ENCODE data around the gene SPATA2. TPM values are rescaled to one million over a fixed set of nuclear protein-coding genes. Genes with fewer than 3 reads are reported as not detected.

SPATA2 gene
- total RNA-seq, 1 experiment from 2014 or later = 0.56 TPM

DNA sequence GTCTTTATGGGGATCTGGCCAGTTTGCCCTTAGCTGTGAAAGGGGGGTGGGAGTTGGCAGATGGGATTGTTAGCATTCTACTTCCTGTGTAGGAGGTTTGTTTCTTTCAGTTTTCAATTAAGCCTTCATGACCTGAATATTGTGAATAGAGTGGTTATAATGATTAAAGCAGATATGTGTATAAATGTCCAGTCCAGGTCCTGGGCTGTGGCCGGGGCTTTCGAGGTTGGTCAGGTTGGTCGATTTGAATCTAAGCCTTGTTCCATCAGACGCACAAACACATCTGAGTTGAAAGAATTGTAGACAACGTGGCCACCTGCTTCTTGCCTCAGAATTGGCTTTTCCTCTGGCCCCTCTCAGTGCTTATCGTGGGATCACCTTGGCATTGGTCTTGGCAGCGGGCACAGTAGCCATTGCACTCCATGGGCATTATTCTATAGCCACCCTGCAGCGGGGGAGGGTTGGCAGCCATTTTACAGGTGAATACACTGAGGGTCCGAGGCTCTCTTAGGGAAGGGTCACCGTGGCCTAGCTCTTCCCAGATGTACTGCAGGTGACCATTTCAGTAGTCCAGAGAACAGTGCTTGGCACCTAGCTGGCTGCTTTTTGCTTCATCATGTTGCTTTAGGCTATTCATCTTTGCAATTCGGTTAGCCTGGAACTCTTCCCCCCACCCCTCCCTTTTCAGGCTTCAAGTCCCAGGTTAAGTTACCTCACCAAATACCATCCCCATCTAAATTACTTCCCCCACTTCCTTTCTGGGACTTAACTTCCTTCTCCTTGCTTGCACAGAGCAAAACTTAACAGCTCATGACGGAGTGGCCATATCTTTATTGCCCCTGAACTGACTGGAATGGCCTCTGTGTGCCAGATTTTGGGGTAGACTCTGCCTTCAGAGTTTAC lies 21.9 kb upstream of the SPATA2 start:
- Histone ChIP-seq H3K4me3 (peak overlapping the region; percentile 99), H3K36me3 (peaks cover 49% of the 10 kb centered on the region), H3K27me3 (no peaks in the 10 kb centered on the region), H3K9me3 (no peaks in the 10 kb centered on the region)
- no peak for DNase-seq

DNA sequence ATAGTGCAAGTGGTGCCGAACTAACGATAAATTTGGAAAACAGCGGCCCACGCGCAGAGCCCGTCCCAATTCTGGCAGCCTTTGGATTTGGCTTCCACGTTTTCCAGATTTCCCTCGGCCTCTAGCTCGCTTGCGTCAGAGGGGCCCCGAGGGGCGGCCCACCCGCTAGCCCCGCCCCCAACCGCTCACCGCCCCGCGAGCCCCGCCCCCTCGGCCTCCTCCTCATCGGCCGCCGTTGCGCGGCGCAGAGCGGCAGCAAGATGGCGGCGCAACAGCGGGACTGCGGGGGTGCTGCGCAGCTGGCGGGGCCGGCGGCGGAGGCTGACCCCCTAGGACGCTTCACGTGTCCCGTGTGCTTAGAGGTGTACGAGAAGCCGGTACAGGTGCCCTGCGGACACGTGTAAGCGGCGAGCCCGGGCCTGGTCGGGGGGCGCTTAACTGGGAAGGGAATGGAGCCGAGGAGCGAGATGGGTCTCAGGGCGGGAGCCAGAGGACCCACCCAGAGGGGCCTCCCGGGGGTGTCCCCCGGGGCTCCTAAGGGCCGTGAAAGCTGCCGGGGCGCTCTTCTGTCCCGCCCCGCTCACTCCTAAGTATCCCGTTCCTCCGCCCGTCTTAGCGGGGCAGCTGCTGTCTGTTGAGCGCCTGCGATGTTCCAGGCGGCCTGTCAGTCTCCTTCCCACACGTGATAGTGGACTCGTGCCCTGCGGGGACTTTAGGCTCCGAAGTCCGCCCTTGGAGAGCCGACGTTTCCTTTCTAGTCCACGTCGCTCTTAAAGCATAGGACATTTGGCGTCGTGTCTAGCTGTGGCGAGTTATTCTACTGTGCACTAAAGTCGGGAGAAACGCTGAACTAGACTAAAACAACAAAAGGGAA lies 21.1 kb upstream of the SPATA2 start, which contains the start of gene RNF114:
TSS of gene RNF114 (plus strand) at position 245 of the 874 bp plus-strand sequence. CDS start at position 261, 16 bp downstream.
- H3K9me3 ChIP-seq = no peaks in the 10 kb centered on the region
- H3K4me3 ChIP-seq = peak within 1 kb of the TSS; percentile 99
- no peaks in the 10 kb centered on the region for H3K27me3 ChIP-seq
- H3K36me3 ChIP-seq = peaks cover 40% of the 10 kb centered on the region
- peak; percentile 89 for DNase-seq

DNA sequence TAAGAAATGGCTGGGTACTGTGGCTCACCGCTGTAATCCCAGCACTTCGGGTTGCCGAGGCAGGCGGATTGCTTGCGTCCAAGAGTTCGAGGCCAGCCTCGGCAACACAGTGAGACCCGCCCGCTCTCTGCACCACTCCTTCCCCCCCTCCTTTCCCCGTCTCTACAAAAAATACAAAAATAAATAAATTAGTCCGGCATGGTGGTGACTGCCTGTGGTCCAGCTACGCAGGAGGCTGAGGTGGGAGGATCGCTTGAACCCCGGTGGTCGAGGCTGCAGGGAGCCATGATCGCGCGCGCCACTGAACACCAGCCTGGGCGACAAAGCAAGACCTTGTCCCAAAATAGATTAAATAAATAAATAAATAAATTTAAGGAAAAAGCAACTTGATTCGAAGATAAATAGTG lies 20.4 kb upstream of the SPATA2 start:
- Histone ChIP-seq H3K27me3 (no peaks in the 10 kb centered on the region), H3K4me3 (peak overlapping the region; percentile 99), H3K9me3 (no peaks in the 10 kb centered on the region), H3K36me3 (peaks cover 34% of the 10 kb centered on the region)
- DNase-seq = no peak

DNA sequence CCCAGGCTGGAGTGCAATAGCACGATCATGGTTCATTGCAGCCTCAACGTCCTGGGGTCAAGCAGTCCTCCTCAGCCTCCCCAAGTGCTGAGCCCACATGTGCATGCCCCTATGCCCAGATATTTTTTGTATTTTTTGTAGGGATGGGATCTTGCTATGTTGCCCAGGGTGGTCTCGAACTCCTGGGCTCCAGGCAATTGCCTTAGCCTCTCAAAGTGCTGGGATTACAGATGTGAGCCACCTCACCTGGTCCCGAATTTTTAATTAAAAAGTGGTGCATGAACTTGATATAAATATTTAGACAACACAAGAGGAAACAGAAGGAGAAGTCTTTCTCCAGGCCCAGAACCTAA lies 13.8 kb upstream of the SPATA2 start:
- Histone ChIP-seq H3K9me3 (no peaks in the 10 kb centered on the region), H3K36me3 (no peaks in the 10 kb centered on the region), H3K4me3 (no peak overlapping the region), H3K27me3 (no peaks in the 10 kb centered on the region)
- DNase-seq = no peak

DNA sequence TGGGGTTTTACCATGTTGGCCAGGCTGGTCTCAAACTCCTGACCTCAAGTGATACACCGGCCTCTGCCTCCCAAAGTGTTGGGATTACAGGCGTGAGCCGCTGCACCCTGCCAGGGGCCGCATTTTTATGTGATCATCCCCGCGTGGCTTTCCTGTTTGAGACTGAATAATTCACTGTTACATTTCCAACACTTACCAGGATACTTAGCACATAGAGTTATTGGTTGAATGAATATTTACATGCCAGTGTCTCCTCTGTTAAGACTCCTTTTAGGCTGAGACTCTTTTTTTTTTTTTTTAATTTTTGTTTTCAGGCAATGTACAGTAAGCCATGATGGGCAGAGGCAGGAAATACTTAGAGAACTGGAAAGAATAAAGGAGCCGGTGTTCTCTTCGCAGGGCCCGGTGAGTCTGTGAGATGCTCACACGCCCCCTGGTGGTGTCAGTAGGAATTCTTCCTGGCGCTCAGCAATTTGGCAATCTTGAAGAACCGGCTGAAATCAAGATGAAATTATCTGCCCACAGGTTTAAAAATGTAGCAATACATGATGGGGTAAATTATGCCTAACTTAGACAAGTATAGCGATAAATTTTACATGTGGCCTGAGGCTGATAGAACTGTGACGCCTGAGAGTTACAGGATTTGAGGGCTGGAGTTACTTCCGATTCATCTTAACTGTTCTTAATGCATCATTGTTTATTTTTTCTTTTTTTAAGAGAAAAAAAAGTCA lies 13.2 kb upstream of the SPATA2 start:
- DNase-seq = peak; percentile 75
- no peaks in the 10 kb centered on the region for H3K9me3 ChIP-seq
- H3K36me3 ChIP-seq = no peaks in the 10 kb centered on the region
- no peak overlapping the region for H3K4me3 ChIP-seq
- H3K27me3 ChIP-seq = no peaks in the 10 kb centered on the region

DNA sequence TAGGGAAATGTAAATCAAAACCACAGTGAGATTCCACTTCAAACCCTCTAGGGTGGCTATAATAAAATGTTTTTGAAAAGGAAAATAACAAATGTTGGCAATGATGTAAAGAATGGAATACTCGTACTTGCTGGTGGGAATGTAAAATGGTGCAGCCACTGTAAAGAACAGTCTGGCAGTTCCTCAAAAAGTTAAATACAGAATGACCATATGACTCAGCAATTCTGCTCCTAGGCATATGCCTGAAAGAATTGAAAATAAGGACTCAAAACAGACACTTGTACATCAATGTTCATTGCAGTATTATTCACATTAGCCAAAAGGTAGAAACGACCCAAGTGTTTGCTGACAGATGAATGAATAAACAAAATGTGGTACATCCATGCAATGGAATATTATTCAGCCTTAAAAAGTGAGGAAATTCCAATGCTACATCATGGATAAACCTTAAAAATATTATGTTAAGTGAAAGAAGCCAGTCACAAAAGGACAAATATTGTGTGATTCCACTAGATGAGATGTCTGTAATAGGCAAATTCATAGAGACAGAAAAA lies 10.6 kb upstream of the SPATA2 start:
- H3K4me3 ChIP-seq = no peak overlapping the region
- H3K9me3 ChIP-seq = no peaks in the 10 kb centered on the region
- no peaks in the 10 kb centered on the region for H3K27me3 ChIP-seq
- H3K36me3 ChIP-seq = no peaks in the 10 kb centered on the region
- no peak for DNase-seq

DNA sequence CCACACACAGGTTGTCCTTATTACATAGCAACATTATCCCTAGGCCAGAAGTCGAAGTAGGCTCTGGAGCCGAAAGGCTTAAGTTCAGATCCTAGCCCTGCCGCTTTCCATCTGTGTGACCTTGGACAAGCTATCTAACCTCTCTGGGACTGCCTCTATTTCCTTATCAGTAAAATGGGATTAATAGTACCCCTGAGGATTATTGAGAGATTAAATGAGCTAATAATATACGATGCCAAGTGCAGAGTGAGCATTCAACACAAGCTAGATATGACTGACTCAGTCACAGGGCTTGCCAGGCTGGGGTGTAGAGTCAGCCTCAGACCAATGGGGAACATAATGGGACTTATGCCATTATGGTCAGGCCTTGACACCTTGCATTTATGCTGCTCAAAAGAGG lies 8.9 kb upstream of the SPATA2 start:
- no peak overlapping the region for H3K4me3 ChIP-seq
- H3K27me3 ChIP-seq = no peaks in the 10 kb centered on the region
- no peaks in the 10 kb centered on the region for H3K36me3 ChIP-seq
- peak; percentile 50 for DNase-seq
- H3K9me3 ChIP-seq = no peaks in the 10 kb centered on the region

DNA sequence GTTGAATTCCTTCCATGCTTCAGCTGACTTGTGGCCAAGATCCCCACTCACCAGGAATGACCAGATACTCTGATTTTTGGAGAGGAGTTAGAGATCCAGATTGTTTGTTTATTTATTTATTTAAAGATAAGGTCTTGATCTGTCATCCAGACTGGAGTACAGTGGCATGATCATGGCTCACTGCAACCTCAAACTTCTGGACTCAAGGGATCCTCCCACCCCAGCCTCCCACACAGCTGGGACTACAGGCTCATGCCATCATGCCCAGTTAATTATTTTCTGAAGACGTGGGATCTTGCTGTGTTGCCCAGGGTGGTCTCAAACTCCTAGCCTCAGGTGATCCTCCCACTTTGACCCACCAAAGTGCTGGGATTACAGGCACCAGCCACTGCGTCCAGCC lies 4.1 kb upstream of the SPATA2 start:
- Histone ChIP-seq H3K27me3 (no peaks in the 10 kb centered on the region), H3K9me3 (no peaks in the 10 kb centered on the region), H3K36me3 (no peaks in the 10 kb centered on the region; the same call in 1 of the 2 replicates), H3K4me3 (no peak overlapping the region)
- DNase-seq = peak; percentile 40

DNA sequence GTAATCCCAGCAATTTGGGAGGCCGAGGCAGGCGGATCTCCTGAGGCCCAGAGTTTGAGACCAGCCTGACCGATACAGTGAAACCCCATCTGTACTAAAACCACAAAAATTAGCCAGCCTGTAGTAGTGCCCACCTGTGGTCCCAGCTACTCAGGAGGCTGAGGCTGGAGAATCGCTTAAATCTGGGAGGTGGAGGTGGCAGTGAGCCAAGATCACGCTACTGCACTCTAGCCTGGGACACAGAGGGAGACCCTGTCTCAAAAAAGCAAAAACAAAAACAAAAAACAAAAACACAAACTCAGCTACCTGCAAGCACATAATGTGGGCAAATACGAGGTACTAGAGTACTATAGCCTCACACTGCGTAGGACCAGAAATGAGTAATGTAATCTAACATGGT lies 3.7 kb upstream of the SPATA2 start:
- Histone ChIP-seq H3K4me3 (no peak overlapping the region), H3K9me3 (no peaks in the 10 kb centered on the region), H3K36me3 (no peaks in the 10 kb centered on the region; the same call in 1 of the 2 replicates), H3K27me3 (no peaks in the 10 kb centered on the region)
- no peak for DNase-seq

DNA sequence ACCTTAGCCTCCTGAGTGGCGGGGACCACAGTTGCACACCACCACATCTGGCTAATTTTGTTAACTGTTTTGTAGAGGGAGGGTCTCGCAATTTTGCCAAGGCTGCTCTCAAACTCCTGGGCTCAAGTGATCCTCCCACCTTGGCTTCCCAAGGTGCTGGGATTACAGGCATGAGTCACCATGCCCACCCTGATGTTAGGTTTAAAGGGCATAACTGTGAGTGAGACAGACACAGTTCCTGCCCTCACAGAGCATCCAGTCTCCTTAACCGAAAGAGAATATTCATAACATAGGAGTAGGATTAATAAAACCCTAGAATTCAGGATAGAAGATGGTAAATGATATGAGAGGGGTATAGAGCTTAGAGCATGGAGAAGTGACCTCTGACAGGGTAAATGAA lies 3.1 kb upstream of the SPATA2 start:
- Histone ChIP-seq H3K4me3 (no peak overlapping the region), H3K27me3 (no peaks in the 10 kb centered on the region), H3K9me3 (no peaks in the 10 kb centered on the region), H3K36me3 (peaks cover under 1% of the 10 kb centered on the region; the same call in 1 of the 2 replicates)
- no peak for DNase-seq

DNA sequence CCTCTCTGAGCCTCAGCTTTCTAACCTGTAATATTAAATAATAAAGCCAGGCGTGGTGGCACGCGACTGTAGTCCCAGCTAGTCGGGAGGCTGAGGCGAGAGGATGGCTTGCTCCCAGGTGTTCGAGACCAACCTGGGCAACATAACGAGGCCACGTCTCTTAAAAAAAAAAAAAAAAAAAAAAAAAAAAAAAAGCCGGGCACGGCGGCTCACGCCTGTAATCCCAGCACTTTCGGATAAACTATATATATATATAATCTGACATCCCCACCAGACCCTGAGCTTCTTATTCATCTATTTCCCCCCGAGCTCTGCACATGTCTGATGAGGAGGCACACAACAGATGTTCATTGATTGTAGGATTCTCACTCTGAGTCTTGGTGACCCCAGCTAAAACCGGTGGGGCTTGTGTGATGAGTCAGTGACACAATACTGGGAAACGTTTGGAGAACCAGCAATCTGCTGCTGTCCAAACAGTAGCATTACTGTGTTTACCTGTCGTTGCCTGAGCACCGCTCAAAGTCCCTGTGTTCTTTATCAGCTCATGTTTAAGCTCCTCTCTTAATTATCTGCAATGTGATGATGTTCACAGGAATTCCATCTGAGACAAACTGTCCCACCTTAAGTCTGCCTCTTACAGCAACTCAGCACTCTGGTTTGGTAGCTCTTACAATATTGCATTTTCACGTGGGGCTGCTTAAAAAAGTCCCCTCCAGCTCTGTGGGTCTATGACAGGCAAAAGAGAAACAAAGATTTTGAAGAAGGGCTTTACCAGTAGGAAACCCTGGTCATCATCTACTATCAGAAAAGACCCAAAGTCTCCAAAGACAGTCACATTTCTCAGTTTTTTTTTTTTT lies 1.0 kb upstream of the SPATA2 start:
- Histone ChIP-seq H3K27me3 (no peaks in the 10 kb centered on the region), H3K36me3 (peaks cover 10% of the 10 kb centered on the region; the same call in 1 of the 2 replicates), H3K9me3 (no peaks in the 10 kb centered on the region), H3K4me3 (peak overlapping the region; percentile 96)
- peak; percentile 21 for DNase-seq

DNA sequence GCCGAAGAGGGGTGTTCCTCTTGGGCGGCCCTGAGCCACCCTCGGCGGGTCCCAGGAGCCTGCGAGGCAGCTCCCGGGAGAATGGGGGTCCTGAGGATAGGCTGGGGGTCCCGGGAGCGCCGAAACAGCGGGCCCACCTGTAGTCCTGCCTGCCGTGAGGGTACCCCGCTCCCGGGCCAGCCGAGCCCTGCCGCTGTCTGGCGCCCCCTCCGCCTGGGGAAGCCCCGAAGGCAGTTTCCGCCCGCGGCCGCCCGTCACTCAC lies 280 bp downstream of the SPATA2 start:
- no peaks in the 10 kb centered on the region for H3K9me3 ChIP-seq
- peaks cover 18% of the 10 kb centered on the region; the same call in 1 of the 2 replicates for H3K36me3 ChIP-seq
- H3K4me3 ChIP-seq = peak overlapping the region; percentile 96
- H3K27me3 ChIP-seq = no peaks in the 10 kb centered on the region
- no peak for DNase-seq

DNA sequence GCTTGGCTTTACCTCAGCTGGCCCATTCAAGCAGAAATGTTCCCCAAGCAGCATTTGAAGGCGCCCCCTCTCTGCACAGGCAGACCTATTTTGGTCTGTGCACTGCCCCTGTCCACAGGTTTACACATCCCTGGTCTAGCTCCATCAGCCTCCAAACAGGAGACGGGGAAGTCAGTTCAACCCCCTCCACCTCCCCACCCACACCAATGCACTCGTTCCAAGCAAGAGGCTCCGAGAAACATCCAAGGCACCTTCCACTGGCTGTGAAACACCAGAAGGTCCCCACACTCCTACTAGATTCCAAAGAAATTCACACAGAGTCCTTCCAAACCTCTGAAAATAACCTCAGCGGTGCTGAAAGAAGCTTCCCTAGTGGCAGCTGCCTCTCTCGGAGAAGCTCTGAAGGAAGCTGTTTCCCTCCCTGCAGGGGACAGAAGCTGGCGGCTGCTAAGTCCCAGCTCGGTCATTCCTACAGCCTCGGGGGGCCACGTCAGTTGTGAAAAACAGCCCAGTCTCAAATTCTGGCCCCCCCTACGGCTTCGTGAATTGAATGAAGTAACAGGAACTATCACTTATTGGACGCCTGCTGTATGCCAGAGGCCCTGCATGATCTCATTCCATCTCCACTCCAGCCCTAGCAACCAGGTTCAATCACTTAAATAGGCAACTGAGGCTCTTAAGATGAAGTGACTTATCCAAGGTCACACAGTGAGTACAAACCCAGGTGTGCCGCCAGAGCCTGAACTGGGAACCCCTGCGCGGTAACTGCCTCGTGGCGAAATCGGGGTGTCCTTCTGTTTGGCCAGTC lies 815 bp downstream of the SPATA2 start:
- Histone ChIP-seq H3K36me3 (peaks cover 23% of the 10 kb centered on the region), H3K4me3 (peak overlapping the region; percentile 96), H3K9me3 (no peaks in the 10 kb centered on the region), H3K27me3 (no peaks in the 10 kb centered on the region)
- DNase-seq = peak; percentile 30

DNA sequence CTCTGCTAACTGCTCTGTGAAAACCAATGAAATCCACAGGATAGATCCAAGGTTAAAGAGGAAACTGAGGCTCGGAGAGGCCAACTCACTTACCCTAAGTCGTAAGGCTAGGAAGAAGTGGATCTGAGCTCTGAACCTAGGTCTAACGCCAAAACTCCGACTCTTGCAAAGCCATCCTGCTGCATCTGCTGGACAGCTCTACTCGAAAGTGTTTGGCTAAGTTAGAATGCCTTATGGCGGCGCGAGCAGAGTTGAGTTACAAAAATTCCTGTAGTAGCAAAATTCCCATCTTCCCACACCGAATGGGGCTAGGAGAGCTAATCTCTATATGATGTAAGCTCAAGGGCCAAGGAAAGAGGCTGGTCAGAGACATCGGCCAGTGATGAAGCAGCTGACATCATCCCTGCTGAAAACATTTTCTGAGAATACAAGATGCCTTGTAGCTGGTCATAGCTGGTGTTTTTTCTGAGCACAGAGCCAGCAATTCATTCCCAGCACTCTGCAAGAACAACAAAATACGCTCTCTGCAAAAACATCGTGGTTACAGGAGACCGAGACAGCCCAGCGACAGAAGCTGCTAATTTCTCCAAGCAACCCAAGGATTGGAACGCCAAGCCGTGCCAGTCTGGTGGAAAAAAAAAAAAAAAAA lies 1.8 kb downstream of the SPATA2 start:
- H3K4me3 ChIP-seq = 0 out of 2 replicates have a peak overlapping the region, but pooled peaks have one; percentile 96
- no peak for DNase-seq
- no peaks in the 10 kb centered on the region for H3K27me3 ChIP-seq
- H3K36me3 ChIP-seq = peaks cover 31% of the 10 kb centered on the region
- H3K9me3 ChIP-seq = no peaks in the 10 kb centered on the region

DNA sequence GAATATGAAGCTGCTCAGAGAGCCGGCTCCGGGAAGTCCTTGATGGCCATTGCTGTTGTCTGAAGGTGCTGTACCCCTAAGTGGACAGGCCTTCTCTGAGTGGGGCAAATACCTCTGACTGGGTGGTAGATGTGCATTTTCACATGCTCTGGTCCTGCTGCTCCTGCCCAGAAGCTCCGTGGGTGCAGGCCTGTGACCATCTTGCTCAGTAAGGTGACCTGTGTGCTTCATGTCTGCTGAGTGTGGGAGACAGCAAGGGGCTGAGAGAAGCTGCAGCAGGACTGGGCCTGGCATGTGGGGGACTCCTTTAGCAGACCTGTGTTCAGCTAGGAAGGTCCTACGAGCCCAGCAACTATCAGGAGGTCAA lies 5.0 kb downstream of the SPATA2 start:
- H3K36me3 ChIP-seq = peaks cover 50% of the 10 kb centered on the region
- DNase-seq = no peak
- no peak overlapping the region for H3K4me3 ChIP-seq

More for the DNA sequence above, 5.0 kb downstream of the SPATA2 start:
- Histone ChIP-seq H3K27me3 (no peaks in the 10 kb centered on the region), H3K9me3 (no peaks in the 10 kb centered on the region)

Measured in MG63 (cell line).